HEK293T (cell line): ENCODE results near the gene NRM.

Experiments used
- ARNT ChIP-seq: fragments of 450-650 bp; IDR thresholded peaks from 2 replicates; pipeline ENCODE4 v1.6.1; 2017; ENCODE audit warnings: mild to moderate bottlenecking
- BHLHE40 ChIP-seq: fragments of 450-650 bp; IDR thresholded peaks from 2 replicates; pipeline ENCODE4 v1.6.1; 2016; ENCODE audit warnings: mild to moderate bottlenecking, moderate library complexity, borderline replicate concordance
- CTBP1 ChIP-seq: fragments of 450-650 bp; IDR thresholded peaks from 2 replicates; pipeline ENCODE4 v1.6.1; 2016; ENCODE audit warnings: borderline replicate concordance
- ELF4 ChIP-seq: fragments of 450-650 bp; IDR thresholded peaks from 2 replicates; pipeline ENCODE4 v1.6.1; 2017; ENCODE audit warnings: antibody characterized with exemption
- FOXK2 ChIP-seq: fragments of 450-650 bp; IDR thresholded peaks from 2 replicates; pipeline ENCODE4 v1.6.1; 2016; ENCODE audit warnings: mild to moderate bottlenecking
- FOXM1 ChIP-seq: fragments of 450-650 bp; IDR thresholded peaks from 2 replicates; pipeline ENCODE4 v1.6.1; 2017; ENCODE audit warnings: mild to moderate bottlenecking, borderline replicate concordance
- LEF1 ChIP-seq: fragments of 450-650 bp; IDR thresholded peaks from 2 replicates; pipeline ENCODE4 v1.6.1; 2017; ENCODE audit warnings: mild to moderate bottlenecking, borderline replicate concordance
- NFRKB ChIP-seq: fragments of 450-650 bp; IDR thresholded peaks from 2 replicates; pipeline ENCODE4 v1.6.1; 2016; ENCODE audit warnings: mild to moderate bottlenecking, moderate library complexity
- SP1 ChIP-seq: fragments of 450-650 bp; IDR thresholded peaks from 2 replicates; pipeline ENCODE4 v1.6.1; 2017
- SUZ12 ChIP-seq: fragments of 450-650 bp; IDR thresholded peaks from 2 replicates; pipeline ENCODE4 v1.6.1; 2016; ENCODE audit warnings: mild to moderate bottlenecking
- TARDBP ChIP-seq: fragments of 450-650 bp; IDR thresholded peaks from 2 replicates; pipeline ENCODE4 v1.6.1; 2016
- ZNF384 ChIP-seq: fragments of 450-650 bp; IDR thresholded peaks from 2 replicates; pipeline ENCODE4 v1.6.1; 2016
- TF ChIP-seq, protein P1 (sequence below): fragments of 450-650 bp; IDR thresholded peaks from 2 replicates; pipeline ENCODE4 v1.6.1; 2016

DNA sequence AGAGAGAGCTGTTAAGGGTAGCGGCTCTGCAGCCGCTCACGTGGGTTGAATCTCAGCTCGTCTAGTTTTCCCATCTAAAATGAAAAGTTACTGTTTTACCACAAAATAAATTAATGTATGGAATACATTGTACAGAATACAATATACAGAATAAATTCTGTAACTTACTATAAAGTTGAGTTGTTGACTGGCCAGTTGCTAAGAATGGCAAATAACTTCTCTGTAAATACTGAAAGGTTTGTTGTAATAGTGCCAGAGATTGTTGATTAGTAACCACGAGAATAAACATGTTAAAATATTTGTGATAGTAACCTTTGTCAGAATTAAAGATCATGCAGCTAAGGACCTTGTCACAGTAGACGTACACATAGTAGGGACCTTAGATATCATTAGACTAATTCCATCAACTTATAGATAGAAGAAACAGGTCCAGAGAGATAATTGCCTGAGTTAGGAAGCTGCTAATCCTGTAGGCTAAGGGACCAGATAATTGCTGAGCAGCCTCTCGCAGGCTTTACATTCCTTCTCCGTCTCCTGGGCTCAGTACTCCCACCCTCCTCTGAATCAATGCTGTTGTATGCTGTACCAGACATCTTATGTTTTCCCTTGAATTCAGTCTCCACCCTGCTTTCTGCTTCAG is 544 bp upstream of the NRM start:
- TF ChIP-seq NFRKB, result no peak
- no peak for TF ChIP-seq SUZ12
- TF ChIP-seq FOXK2, result no peak
- TF ChIP-seq ELF4, result no peak
- no peak for TF ChIP-seq ARNT
- no peak for TF ChIP-seq LEF1
- TF ChIP-seq FOXM1, result no peak
- TF ChIP-seq BHLHE40, result no peak
- TF ChIP-seq ZNF384, result no peak
- no peak for TF ChIP-seq CTBP1
- TF ChIP-seq SP1, result no peak
- TF ChIP-seq, protein P1, sequence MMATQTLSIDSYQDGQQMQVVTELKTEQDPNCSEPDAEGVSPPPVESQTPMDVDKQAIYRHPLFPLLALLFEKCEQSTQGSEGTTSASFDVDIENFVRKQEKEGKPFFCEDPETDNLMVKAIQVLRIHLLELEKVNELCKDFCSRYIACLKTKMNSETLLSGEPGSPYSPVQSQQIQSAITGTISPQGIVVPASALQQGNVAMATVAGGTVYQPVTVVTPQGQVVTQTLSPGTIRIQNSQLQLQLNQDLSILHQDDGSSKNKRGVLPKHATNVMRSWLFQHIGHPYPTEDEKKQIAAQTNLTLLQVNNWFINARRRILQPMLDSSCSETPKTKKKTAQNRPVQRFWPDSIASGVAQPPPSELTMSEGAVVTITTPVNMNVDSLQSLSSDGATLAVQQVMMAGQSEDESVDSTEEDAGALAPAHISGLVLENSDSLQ, result no peak
- TF ChIP-seq TARDBP, result no peak
